ENCODE measurements around the gene NECAB2. TPM values are rescaled to one million over a fixed set of nuclear protein-coding genes. Genes with fewer than 3 reads are reported as not detected.

The NECAB2 gene
- total and polyA plus RNA-seq, 7 donors = 0.04 to 0.13 (median 0.09) TPM; not detected in 4

GRCh38 chr16:83935858-83936255 lies 32.2 kb upstream of the NECAB2 start:
- WGBS, 3 donors = 75 to 88% (median 78%) methylated on average over 8 to 10 of the region's 10 CpGs
- DNase-seq (no peak), ATAC-seq (no peak)
- H3K27ac ChIP-seq = no peak overlapping the region
- H3K36me3 ChIP-seq (ENCODE audit: insufficient read depth in 1 of 2, low read depth in 1 of 2) = no peaks in the 10 kb centered on the region
- TF ChIP-seq, protein P1, sequence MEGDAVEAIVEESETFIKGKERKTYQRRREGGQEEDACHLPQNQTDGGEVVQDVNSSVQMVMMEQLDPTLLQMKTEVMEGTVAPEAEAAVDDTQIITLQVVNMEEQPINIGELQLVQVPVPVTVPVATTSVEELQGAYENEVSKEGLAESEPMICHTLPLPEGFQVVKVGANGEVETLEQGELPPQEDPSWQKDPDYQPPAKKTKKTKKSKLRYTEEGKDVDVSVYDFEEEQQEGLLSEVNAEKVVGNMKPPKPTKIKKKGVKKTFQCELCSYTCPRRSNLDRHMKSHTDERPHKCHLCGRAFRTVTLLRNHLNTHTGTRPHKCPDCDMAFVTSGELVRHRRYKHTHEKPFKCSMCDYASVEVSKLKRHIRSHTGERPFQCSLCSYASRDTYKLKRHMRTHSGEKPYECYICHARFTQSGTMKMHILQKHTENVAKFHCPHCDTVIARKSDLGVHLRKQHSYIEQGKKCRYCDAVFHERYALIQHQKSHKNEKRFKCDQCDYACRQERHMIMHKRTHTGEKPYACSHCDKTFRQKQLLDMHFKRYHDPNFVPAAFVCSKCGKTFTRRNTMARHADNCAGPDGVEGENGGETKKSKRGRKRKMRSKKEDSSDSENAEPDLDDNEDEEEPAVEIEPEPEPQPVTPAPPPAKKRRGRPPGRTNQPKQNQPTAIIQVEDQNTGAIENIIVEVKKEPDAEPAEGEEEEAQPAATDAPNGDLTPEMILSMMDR (IDR thresholded peaks at IDR 0.05) = no peak
- peaks cover 0 to 9% (median 7%) of the 10 kb centered on the region in 3 donors for H3K27me3 ChIP-seq (ENCODE audit: insufficient read depth in 3 of 3, low read length in 2 of 3)
- H3K9me3 ChIP-seq = no peaks in the 10 kb centered on the region
- intact Hi-C loops (cut with DNase I) = no loop called here
- H3K4me1 ChIP-seq = no peaks in the 10 kb centered on the region
- H3K4me3 ChIP-seq = no peak overlapping the region

DNA sequence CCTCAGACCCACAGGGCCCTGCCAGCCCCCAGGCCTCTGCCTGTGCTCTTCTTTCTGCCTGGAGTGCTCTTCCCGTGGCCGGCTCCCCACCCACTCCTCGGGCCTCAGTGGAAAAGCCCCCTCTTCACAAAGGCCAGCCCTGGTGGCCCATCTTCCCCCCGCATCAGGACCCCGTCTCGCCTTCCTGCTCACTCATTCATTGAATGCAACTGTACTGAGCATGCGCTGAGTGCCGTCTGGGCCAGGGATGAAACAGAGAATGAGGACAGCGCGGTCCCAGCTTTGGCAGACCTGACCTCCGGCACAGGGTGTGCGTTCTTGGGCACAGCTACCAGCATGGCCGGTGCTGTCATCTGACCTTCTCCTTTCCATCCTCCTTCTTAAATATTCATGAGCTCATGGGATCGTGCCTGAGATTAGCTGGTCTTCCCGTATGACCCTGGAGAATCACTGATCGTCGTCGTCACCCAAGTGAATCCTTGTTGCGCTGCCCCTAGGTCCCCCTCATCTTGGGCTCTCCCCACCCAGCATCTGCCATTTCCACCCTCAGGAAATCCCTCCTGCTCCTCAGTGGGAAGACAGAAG lies 31.4 kb upstream of the NECAB2 start:
- H3K27me3 ChIP-seq (ENCODE audit: insufficient read depth in 3 of 3, low read length in 2 of 3) = peaks cover 0 to 9% (median 7%) of the 10 kb centered on the region in 3 donors
- intact Hi-C loops (cut with DNase I) = no loop called here
- WGBS, 3 donors = 84 to 86% (median 85%) methylated on average over 19 of the region's 19 CpGs
- H3K4me1 ChIP-seq = no peaks in the 10 kb centered on the region
- DNase-seq (no peak), ATAC-seq (no peak)
- H3K36me3 ChIP-seq (ENCODE audit: insufficient read depth in 1 of 2, low read depth in 1 of 2) = no peaks in the 10 kb centered on the region
- TF ChIP-seq, protein P1 (IDR thresholded peaks at IDR 0.05) = no peak
- H3K9me3 ChIP-seq = no peaks in the 10 kb centered on the region
- no peak overlapping the region for H3K27ac ChIP-seq
- no peak overlapping the region for H3K4me3 ChIP-seq

- Histone ChIP-seq H3K27me3 (ENCODE audit: insufficient read depth in 3 of 3, low read length in 2 of 3) (peaks cover 0 to 9% (median 7%) of the 10 kb centered on the region in 3 donors), H3K27ac (no peak overlapping the region), H3K36me3 (ENCODE audit: insufficient read depth in 1 of 2, low read depth in 1 of 2) (no peaks in the 10 kb centered on the region), H3K9me3 (no peaks in the 10 kb centered on the region), H3K4me3 (no peak overlapping the region), H3K4me1 (no peaks in the 10 kb centered on the region)
- ATAC-seq = no peak
- TF ChIP-seq, protein P1 (IDR thresholded peaks at IDR 0.05) = no peak
- 89 to 94% (median 94%) methylated on average over 2 of the region's 2 CpGs for WGBS, 3 donors
- no peak for DNase-seq
- intact Hi-C loops (cut with DNase I) = no loop called here
These were observed 30.8 kb upstream of the NECAB2 start for GRCh38 chr16:83937267-83937666.

DNA sequence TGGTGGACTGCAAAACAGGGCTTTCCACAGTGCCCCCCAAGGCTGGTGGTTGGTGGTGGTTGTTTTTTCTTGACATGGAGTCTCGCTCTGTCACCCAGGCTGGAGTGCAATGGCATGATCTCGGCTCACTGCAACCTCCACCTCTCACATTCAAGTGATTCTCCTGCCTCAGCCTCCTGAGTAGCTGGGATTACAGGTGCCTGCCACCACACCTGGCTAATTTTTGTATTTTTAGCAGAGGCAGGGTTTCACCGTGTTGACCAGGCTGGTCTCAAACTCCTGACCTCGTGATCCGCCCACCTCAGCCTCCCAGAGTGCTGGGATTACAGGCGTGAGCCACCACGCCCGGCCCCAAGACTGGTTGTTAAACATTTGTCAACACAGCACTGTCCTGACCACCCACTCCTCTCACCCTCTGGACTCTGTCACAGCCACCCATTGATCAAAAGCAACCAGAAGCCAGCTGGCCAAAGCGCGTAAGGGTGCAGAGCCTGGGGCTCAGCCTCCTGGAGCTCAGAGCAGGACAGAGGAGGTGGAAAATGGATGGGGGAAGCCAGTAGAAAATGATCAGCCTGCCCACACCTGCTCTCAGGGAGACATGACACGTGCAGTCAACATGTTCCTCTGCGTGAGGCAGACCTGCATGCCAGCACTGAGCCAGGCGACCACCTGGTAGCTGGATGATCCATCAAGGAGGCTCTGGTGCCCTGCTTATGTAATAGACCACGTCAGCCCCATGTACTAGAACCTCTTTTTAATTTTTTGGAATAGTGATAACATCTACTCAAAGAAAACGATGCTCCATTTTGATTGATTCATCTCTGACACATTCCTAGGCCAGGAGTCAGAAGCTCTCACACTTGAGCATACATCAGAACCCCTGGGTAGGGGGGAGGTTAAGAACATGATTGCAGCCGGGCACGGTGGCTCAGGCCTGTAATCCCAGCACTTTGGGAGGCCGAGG lies 29.8 kb upstream of the NECAB2 start:
- WGBS, 3 donors = 88 to 93% (median 89%) methylated on average over 16 to 18 of the region's 18 CpGs
- H3K27ac ChIP-seq = no peak overlapping the region
- intact Hi-C loops (cut with DNase I) = no loop called here
- H3K27me3 ChIP-seq (ENCODE audit: insufficient read depth in 3 of 3, low read length in 2 of 3) = peaks cover 0 to 9% (median 7%) of the 10 kb centered on the region in 3 donors
- H3K4me3 ChIP-seq = no peak overlapping the region
- DNase-seq = no peak
- no peaks in the 10 kb centered on the region for H3K9me3 ChIP-seq
- TF ChIP-seq, protein P1 (IDR thresholded peaks at IDR 0.05) = no peak
- H3K36me3 ChIP-seq (ENCODE audit: insufficient read depth in 1 of 2, low read depth in 1 of 2) = no peaks in the 10 kb centered on the region
- H3K4me1 ChIP-seq = no peaks in the 10 kb centered on the region
- ATAC-seq = no peak
